IPS-NIHi7 (cell line): ENCODE results near the gene RALGAPA2.
A peak's percentile ranks its signal among the peaks of the same experiment; 100 is the strongest.

Experiments
- DNase-seq: peaks from one replicate; pipeline ENCODE4 v3.0.0; 2012; ENCODE audit warnings: mixed read lengths; ENCODE audit errors: extremely low spot score

The RALGAPA2 gene

GRCh38 chr20:20712474-20713243 is at the start of gene RALGAPA2:
RALGAPA2 (minus strand) TSS chr20:20712644; CDS start chr20:20712480, 164 bp downstream.
- peak; percentile 97 for DNase-seq

GRCh38 chr20:20761301-20761700 is 48.9 kb upstream of the RALGAPA2 start:
- DNase-seq, result no peak

- no peak for DNase-seq
Measured at GRCh38 chr20:20759132-20759531, 46.7 kb upstream of the RALGAPA2 start.

GRCh38 chr20:20755674-20756319 is 43.4 kb upstream of the RALGAPA2 start:
- no peak for DNase-seq

GRCh38 chr20:20755231-20755630 is 42.8 kb upstream of the RALGAPA2 start:
- DNase-seq, result no peak

- DNase-seq, result no peak
Measured at GRCh38 chr20:20754714-20755113, 42.3 kb upstream of the RALGAPA2 start.

GRCh38 chr20:20752712-20753111 is 40.3 kb upstream of the RALGAPA2 start:
- DNase-seq, result no peak

GRCh38 chr20:20747298-20747697 is 34.9 kb upstream of the RALGAPA2 start:
- no peak for DNase-seq

- no peak for DNase-seq
Measured at GRCh38 chr20:20744170-20744725, 31.8 kb upstream of the RALGAPA2 start.

- peak; percentile 39 for DNase-seq
Measured at GRCh38 chr20:20743511-20744169, 31.2 kb upstream of the RALGAPA2 start.

- DNase-seq, result no peak
Measured at GRCh38 chr20:20741087-20742045, 28.9 kb upstream of the RALGAPA2 start.

- no peak for DNase-seq
Measured at GRCh38 chr20:20740541-20740940, 28.1 kb upstream of the RALGAPA2 start.

GRCh38 chr20:20737158-20737557 is 24.7 kb upstream of the RALGAPA2 start:
- DNase-seq, result no peak

GRCh38 chr20:20736303-20736702 is 23.9 kb upstream of the RALGAPA2 start:
- DNase-seq, result no peak

GRCh38 chr20:20734475-20734948 is 22.1 kb upstream of the RALGAPA2 start:
- DNase-seq, result no peak

GRCh38 chr20:20733943-20734342 is 21.5 kb upstream of the RALGAPA2 start:
- no peak for DNase-seq

GRCh38 chr20:20732641-20733040 is 20.2 kb upstream of the RALGAPA2 start:
- no peak for DNase-seq

- no peak for DNase-seq
Measured at GRCh38 chr20:20731945-20732296, 19.5 kb upstream of the RALGAPA2 start.

- no peak for DNase-seq
Measured at GRCh38 chr20:20731000-20731944, 18.8 kb upstream of the RALGAPA2 start.

- no peak for DNase-seq
Measured at GRCh38 chr20:20729563-20729962, 17.1 kb upstream of the RALGAPA2 start.
